Measurements from ENCODE around the gene C10orf95. TPM values are rescaled to one million over a fixed set of nuclear protein-coding genes. Genes with fewer than 3 reads are reported as not detected.

Gene C10orf95
- total and polyA plus RNA-seq, 2 donors (not counting 1 experiment from before 2014, with no cell fraction given), result 0.32 to 0.63 TPM

DNA sequence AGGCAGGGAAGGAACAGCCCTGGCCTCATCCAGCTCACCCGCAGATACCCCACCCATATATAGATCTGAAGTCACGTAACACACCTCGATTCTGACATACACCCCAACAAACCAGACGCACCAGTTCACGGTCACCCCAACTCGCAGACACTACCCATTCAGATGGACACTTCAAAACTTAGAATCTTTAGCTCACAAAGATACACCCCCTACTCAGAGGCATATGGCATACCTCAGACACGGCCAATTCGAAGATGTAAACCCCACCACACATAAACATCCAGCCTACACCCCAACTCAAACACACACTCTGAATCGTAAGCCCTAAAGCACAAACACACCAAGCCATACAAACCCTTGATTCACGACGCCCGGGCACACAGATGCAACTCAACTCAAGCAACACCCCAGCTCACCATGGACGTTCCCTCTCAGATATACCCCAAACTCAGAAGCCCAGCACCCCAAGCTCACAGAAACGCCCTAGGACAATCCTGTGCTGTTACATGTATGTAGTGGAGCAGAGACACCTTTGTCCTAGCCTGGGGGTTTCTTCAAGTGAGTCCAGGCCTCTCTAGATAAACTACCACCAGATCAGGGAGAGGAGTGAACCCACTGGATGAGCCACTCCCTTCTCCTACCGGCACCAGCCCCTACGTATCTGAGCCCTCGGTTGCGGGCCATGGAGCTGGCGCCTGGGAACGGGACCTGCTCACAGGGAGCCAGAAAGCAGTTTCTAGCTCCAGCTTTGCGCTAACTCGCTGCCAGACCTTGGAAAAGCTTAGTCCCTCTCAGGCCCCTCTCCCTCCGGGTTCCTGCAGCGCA is 41.5 kb downstream of the C10orf95 start:
- Mint-ChIP-seq H3K27me3 (peaks cover 52% of the 10 kb centered on the region), H3K27ac (no peak overlapping the region), H3K4me3 (peak overlapping the region; percentile 83), H3K4me1 (peaks cover 31% of the 10 kb centered on the region), H3K9me3 (ENCODE audit: insufficient read depth) (no peaks in the 10 kb centered on the region)
- peak; percentile 41 for DNase-seq
- intact Hi-C loops (cut with micrococcal nuclease), result loop anchor here (1.0 kb wide), 1 partner anchor 11 kb away; no protein-coding TSS in a partner anchor
- Histone ChIP-seq H3K4me3 (ENCODE audit: control extremely low read depth in 1 of 5, extremely low read depth in 1 of 5, insufficient read depth in 1 of 5, low read depth in 2 of 5, low read length in 4 of 5) (peak overlapping the region in 3 of 5 experiments; percentile 18 to 22 (median 19)), H3K36me3 (replicated peaks in 1 of 2; ENCODE audit: control extremely low read depth in 1 of 2, control insufficient read depth in 1 of 2, extremely low read depth in 1 of 2, insufficient read depth in 2 of 2, low read length in 1 of 2) (no peaks in the 10 kb centered on the region), H4K20me1 (ENCODE audit: control insufficient read depth, insufficient read depth, low read length, poor library complexity, severe bottlenecking) (peaks cover 2% of the 10 kb centered on the region), H3K9ac (ENCODE audit: low read length) (peak overlapping the region; percentile 47), H3K9me3 (ENCODE audit: control extremely low read depth in 1 of 3, control insufficient read depth in 2 of 3, insufficient read depth in 1 of 3, low read length in 2 of 3) (peaks cover 0 to 20% (median 0%) of the 10 kb centered on the region in 3 donors), H2AFZ (ENCODE audit: insufficient read depth, low read depth, low read length, poor library complexity, severe bottlenecking) (peak overlapping the region; percentile 22), H3K79me2 (ENCODE audit: control insufficient read depth, insufficient read depth, low read length) (no peaks in the 10 kb centered on the region), H3K27ac (ENCODE audit: low read length in 2 of 2) (no peak overlapping the region), H3K4me2 (replicated peaks; ENCODE audit: low read depth, low read length, poor library complexity, severe bottlenecking) (peak overlapping the region; percentile 84), H3K4me1 (ENCODE audit: control insufficient read depth in 2 of 2, insufficient read depth in 2 of 2, low read length in 2 of 2) (peaks cover 26 to 33% of the 10 kb centered on the region in 2 donors), H3K27me3 (replicated peaks in 1 of 4; ENCODE audit: control extremely low read depth in 1 of 4, control insufficient read depth in 3 of 4, insufficient read depth in 4 of 4, low read length in 3 of 4) (peaks cover 0 to 69% (median 38%) of the 10 kb centered on the region in 4 experiments)
- no peak for ATAC-seq (ENCODE audit: low read depth)
- ChIA-PET POLR2A (interaction anchor here (1.2 to 3.3 kb wide), 3 partner anchors 8 to 15 kb away, joined by 3 to 14 read pairs (median 5); partner anchors contain the start of genes FBXL15 and NFKB2), CTCF (interaction anchor here (0.9 to 5.0 kb wide), 4 partner anchors 9 to 69 kb away, joined by 3 to 35 read pairs (median 12); partner anchors contain the start of gene FBXL15)
- TF ChIP-seq, protein P1, sequence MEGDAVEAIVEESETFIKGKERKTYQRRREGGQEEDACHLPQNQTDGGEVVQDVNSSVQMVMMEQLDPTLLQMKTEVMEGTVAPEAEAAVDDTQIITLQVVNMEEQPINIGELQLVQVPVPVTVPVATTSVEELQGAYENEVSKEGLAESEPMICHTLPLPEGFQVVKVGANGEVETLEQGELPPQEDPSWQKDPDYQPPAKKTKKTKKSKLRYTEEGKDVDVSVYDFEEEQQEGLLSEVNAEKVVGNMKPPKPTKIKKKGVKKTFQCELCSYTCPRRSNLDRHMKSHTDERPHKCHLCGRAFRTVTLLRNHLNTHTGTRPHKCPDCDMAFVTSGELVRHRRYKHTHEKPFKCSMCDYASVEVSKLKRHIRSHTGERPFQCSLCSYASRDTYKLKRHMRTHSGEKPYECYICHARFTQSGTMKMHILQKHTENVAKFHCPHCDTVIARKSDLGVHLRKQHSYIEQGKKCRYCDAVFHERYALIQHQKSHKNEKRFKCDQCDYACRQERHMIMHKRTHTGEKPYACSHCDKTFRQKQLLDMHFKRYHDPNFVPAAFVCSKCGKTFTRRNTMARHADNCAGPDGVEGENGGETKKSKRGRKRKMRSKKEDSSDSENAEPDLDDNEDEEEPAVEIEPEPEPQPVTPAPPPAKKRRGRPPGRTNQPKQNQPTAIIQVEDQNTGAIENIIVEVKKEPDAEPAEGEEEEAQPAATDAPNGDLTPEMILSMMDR (IDR thresholded peaks at IDR 0.05), result no peak
- TF ChIP-seq EZH2 (IDR thresholded peaks at IDR 0.05; ENCODE audit: borderline replicate concordance, insufficient read depth, low read depth, low read length, poor library complexity, severe bottlenecking), result peak; percentile 67
- 38% methylated on average over 19 of the region's 24 CpGs for WGBS (ENCODE audit: insufficient coverage)

Data from B cell (primary cell).